ENCODE results near the gene ANXA6.

- TF ChIP-seq CTCF (conservative IDR thresholded peaks at IDR 0.05; ENCODE audit: low read depth, low read length): no peak
- no peak for TF ChIP-seq BHLHE40 (IDR thresholded peaks at IDR 0.05; ENCODE audit: low read depth, low read length)
- no peak for TF ChIP-seq POLR2A (IDR thresholded peaks at IDR 0.05; ENCODE audit: low read depth, low read length)
- no peak for TF ChIP-seq FOS (IDR thresholded peaks at IDR 0.05; ENCODE audit: low read depth, low read length)
- TF ChIP-seq RFX5 (IDR thresholded peaks at IDR 0.05; ENCODE audit: low read depth, low read length): no peak
- no peak for TF ChIP-seq RCOR1 (IDR thresholded peaks at IDR 0.05; ENCODE audit: insufficient replicate concordance, low read length)
- TF ChIP-seq SMC3 (IDR thresholded peaks at IDR 0.05; ENCODE audit: low read depth, low read length): no peak
- TF ChIP-seq RAD21 (IDR thresholded peaks at IDR 0.05; ENCODE audit: low read length): no peak
- no peak for TF ChIP-seq MXI1 (IDR thresholded peaks at IDR 0.05; ENCODE audit: borderline replicate concordance, low read depth, low read length)
- TF ChIP-seq CEBPB (IDR thresholded peaks at IDR 0.05; ENCODE audit: low read depth, low read length): no peak
Measured at GRCh38 chr5:151147033-151147432, 10.5 kb downstream of the ANXA6 start.

Measured in IMR-90 (cell line).